DND-41 (cell line): ENCODE measurements around the gene RBM19.
A peak's percentile ranks its signal among the peaks of the same experiment; 100 is the strongest.

Experiments used
- ATAC-seq: fragments of 200-7000 bp; cut with Tn5 transposase; 3 replicates; pipeline ENCODE4 v1.9.1; 2021; ENCODE audit warnings: low read depth; ENCODE audit not compliant: insufficient read depth
- DNase-seq: peaks from one replicate; pipeline ENCODE4 v3.0.0-alpha.2; 2020
- H2AFZ ChIP-seq: 2 replicates; pipeline ENCODE4 v1.6.0; 2012; ENCODE audit warnings: low read depth, low read length
- H3K27ac ChIP-seq: 2 replicates; pipeline ENCODE4 v1.5.1; 2012; ENCODE audit warnings: low read length, inconsistent platforms
- H3K27me3 ChIP-seq: fragments of 200-600 bp; sonication (generic); 2 replicates; pipeline ENCODE4 v1.6.0; 2012; ENCODE audit warnings: low read length, mild to moderate bottlenecking, inconsistent platforms; ENCODE audit not compliant: insufficient read depth, poor library complexity
- H3K36me3 ChIP-seq: 2 replicates; pipeline ENCODE4 v1.5.1; 2012; ENCODE audit warnings: low read length, inconsistent platforms; ENCODE audit not compliant: insufficient read depth
- H3K4me1 ChIP-seq: 2 replicates; pipeline ENCODE4 v1.5.1; 2012; ENCODE audit warnings: mild to moderate bottlenecking, low read length; ENCODE audit not compliant: insufficient read depth
- H3K4me2 ChIP-seq: 2 replicates; pipeline ENCODE4 v1.6.0; 2012; ENCODE audit warnings: mild to moderate bottlenecking, moderate library complexity, low read length, inconsistent platforms; ENCODE audit not compliant: insufficient read depth
- H3K4me3 ChIP-seq, 2 experiments: fragments of 200-600 bp in 1 of 2; shearing (Covaris generic) in 1 of 2; 2 replicates each; pipeline ENCODE4 v1.5.1; 2012 to 2016; ENCODE audit warnings: inconsistent platforms in 2 of 2, low read length in 2 of 2, mild to moderate bottlenecking in 2 of 2, low read depth in 1 of 2, moderate library complexity in 1 of 2
- H3K79me2 ChIP-seq: 2 replicates; pipeline ENCODE4 v1.6.0; 2012; ENCODE audit warnings: low read length, inconsistent platforms; ENCODE audit not compliant: insufficient read depth
- H3K9ac ChIP-seq: 2 replicates; pipeline ENCODE4 v1.6.0; 2012; ENCODE audit warnings: low read depth, mild to moderate bottlenecking, inconsistent platforms, low read length, moderate library complexity
- H3K9me3 ChIP-seq: 2 replicates; pipeline ENCODE4 v1.5.1; 2012; ENCODE audit warnings: low read length, moderate library complexity, mild to moderate bottlenecking, inconsistent platforms; ENCODE audit not compliant: insufficient read depth, severe bottlenecking
- H4K20me1 ChIP-seq: 2 replicates; pipeline ENCODE4 v1.6.0; 2012; ENCODE audit warnings: low read length; ENCODE audit not compliant: insufficient read depth
- EZH2 ChIP-seq: IDR thresholded peaks from 3 replicates; pipeline ENCODE4 v1.6.1; 2012; ENCODE audit warnings: borderline replicate concordance, low read depth, mild to moderate bottlenecking, moderate library complexity, low read length, inconsistent platforms; ENCODE audit not compliant: severe bottlenecking
- TF ChIP-seq, protein P1 (sequence below): IDR thresholded peaks from 2 replicates; pipeline ENCODE4 v1.5.1; 2012; ENCODE audit warnings: borderline replicate concordance, low read length, moderate library complexity, mild to moderate bottlenecking; ENCODE audit not compliant: poor library complexity, severe bottlenecking; ENCODE audit errors: extremely low read depth

RBM19 gene

DNA sequence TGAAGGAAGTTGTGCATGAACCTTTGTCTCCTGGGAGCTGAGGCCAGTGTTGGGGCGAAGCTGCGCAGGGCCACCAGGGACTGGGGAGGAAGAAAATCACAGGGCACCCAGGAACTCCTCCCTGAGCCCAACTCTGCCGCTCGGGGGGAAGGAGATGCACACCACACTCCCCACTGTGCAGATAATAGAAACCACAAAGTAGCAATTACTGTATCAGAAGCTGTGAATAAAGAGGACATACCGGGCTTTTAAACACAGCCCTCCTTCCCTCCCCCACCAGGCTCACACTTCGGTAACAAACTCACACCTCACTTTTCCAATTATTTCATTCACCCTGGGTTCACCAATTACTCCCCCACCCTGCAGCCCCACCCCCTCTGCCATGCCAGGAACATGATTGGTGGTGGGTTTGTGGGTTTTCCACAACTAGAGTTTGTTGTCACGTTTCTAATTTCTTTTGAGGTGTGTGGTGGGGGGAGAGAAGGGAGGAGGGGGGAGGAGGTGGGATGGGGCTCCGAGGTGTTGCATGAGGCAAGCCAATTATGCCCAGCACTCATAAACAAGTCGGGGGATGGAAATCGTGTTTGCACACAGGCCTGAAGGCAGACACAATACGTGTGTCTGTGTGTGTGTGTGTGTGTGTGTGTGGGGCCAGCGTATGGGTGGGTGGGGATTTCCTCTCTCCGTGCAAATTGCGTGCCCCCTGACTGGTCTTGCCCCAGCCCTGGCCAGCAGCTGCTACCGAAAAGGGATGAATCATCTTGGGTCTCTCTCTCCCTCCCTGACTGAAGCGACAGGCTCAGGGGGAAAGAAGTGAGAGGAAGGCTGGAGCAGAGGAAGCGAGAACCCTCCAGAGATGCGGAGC, 103.3 kb downstream of the RBM19 start:
- Histone ChIP-seq H3K36me3 (peaks cover 8% of the 10 kb centered on the region; the same call in 1 of the 2 replicates), H3K4me2 (no peak overlapping the region), H3K4me3 (no peak overlapping the region), H3K9me3 (no peaks in the 10 kb centered on the region), H3K27ac (no peak overlapping the region), H3K9ac (no peak overlapping the region), H3K27me3 (no peaks in the 10 kb centered on the region), H2AFZ (no peak overlapping the region), H3K79me2 (no peaks in the 10 kb centered on the region), H4K20me1 (peaks cover 29% of the 10 kb centered on the region), H3K4me1 (peaks cover 23% of the 10 kb centered on the region)
- peak; percentile 55 for DNase-seq
- TF ChIP-seq, protein P1, sequence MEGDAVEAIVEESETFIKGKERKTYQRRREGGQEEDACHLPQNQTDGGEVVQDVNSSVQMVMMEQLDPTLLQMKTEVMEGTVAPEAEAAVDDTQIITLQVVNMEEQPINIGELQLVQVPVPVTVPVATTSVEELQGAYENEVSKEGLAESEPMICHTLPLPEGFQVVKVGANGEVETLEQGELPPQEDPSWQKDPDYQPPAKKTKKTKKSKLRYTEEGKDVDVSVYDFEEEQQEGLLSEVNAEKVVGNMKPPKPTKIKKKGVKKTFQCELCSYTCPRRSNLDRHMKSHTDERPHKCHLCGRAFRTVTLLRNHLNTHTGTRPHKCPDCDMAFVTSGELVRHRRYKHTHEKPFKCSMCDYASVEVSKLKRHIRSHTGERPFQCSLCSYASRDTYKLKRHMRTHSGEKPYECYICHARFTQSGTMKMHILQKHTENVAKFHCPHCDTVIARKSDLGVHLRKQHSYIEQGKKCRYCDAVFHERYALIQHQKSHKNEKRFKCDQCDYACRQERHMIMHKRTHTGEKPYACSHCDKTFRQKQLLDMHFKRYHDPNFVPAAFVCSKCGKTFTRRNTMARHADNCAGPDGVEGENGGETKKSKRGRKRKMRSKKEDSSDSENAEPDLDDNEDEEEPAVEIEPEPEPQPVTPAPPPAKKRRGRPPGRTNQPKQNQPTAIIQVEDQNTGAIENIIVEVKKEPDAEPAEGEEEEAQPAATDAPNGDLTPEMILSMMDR, result no peak
- TF ChIP-seq EZH2, result no peak
- peak; percentile 86 for ATAC-seq

DNA sequence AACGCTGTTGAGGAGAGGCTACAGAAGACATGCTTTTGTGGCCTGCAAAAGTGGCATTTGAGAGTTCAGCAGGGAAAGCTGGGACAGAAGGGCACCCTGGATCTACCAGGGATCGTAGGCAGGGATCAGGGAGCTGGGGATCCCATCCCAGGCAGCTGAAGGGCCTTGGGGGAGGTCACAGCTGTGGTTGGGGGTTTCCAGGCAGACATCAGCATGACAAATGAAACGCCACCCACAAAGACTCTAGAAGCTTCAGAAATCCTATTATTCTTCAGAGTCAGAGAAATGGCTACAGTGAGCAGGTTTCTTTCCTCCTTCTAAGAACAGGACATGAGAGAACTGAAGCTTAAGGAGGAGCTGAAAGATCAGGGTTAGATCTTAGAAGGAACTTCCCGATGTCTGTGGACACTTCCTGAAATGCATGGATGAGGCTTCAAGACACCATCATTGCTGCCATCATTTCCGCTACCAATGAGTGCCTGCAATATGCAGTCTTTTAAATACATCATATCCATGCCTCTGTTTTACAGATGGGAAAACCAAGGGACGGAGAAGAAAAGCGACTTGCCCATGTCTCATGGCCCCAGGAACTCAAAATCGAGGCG, 104.3 kb downstream of the RBM19 start:
- ATAC-seq, result no peak
- no peaks in the 10 kb centered on the region for H3K79me2 ChIP-seq
- H3K4me3 ChIP-seq, result no peak overlapping the region
- H3K9me3 ChIP-seq, result no peaks in the 10 kb centered on the region
- H3K9ac ChIP-seq, result no peak overlapping the region
- no peak overlapping the region for H2AFZ ChIP-seq
- peaks cover 17% of the 10 kb centered on the region for H3K36me3 ChIP-seq
- peaks cover 29% of the 10 kb centered on the region for H4K20me1 ChIP-seq
- no peak for DNase-seq
- no peak overlapping the region for H3K27ac ChIP-seq
- H3K4me2 ChIP-seq, result no peak overlapping the region
- H3K4me1 ChIP-seq, result peaks cover 23% of the 10 kb centered on the region
- TF ChIP-seq EZH2, result no peak
- TF ChIP-seq, protein P1, result no peak
- H3K27me3 ChIP-seq, result no peaks in the 10 kb centered on the region

DNA sequence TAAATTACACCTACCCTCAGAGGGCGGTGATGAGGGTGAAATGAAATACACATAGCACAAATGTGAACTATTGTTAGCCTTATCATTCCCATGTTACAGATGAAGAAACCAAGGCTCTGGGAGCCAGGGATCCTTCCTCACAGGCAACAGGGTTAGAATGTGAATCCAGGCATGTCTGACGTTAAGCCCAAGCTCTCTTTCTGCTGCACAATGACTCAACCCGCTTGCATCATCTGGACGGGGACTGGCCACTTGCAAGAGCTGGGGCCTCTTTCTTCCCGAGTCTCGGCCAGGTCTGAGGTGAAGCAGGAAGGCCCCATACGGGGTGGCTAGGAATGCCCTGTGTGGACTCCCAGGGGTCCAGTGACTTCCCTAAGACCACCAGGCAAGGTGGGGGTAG, 105.2 kb downstream of the RBM19 start:
- H3K4me3 ChIP-seq, result no peak overlapping the region
- H3K9me3 ChIP-seq, result no peaks in the 10 kb centered on the region

More for the DNA sequence above, 105.2 kb downstream of the RBM19 start:
- Histone ChIP-seq H2AFZ (no peak overlapping the region), H3K79me2 (no peaks in the 10 kb centered on the region), H3K27me3 (no peaks in the 10 kb centered on the region), H3K27ac (no peak overlapping the region), H4K20me1 (peaks cover 29% of the 10 kb centered on the region), H3K4me1 (peaks cover 23% of the 10 kb centered on the region), H3K9ac (no peak overlapping the region), H3K36me3 (peaks cover 18% of the 10 kb centered on the region), H3K4me2 (no peak overlapping the region)
- TF ChIP-seq EZH2, result no peak
- TF ChIP-seq, protein P1, result no peak
- ATAC-seq (no peak), DNase-seq (no peak)
